Cardiac fibroblast (primary cell): ENCODE data around the gene SETMAR.
"Not testable (repeated sequence)": the region's sequence is repeated elsewhere in the genome, so short reads cannot be mapped to it uniquely, and the experiment has no call there.

Source experiments
- DNase-seq, 2 donors: peaks; one replicate each; pipeline versions ENCODE4 v3.0.0 to v3.0.0-alpha.2; 2010; ENCODE audit warnings: low read depth in 2 of 2
- H3K4me3 ChIP-seq, 2 donors: replicated peaks in 1 of 2; 1 replicate in 1 of 2; 2 replicates in 1 of 2; pipeline ENCODE4 v1.5.1; 2011; ENCODE audit warnings: low read depth in 2 of 2, low read length in 2 of 2, mild to moderate bottlenecking in 2 of 2, moderate library complexity in 1 of 2
- CTCF ChIP-seq: IDR thresholded peaks from one replicate; pipeline ENCODE4 v1.5.1; 2011; ENCODE audit warnings: low read depth, mild to moderate bottlenecking, low read length, inconsistent platforms

The SETMAR gene

GRCh38 chr3:4281991-4282390 is 21.2 kb upstream of the SETMAR start:
- TF ChIP-seq CTCF, result no peak
- H3K4me3 ChIP-seq, result no peak overlapping the region

GRCh38 chr3:4284865-4285264 is 18.3 kb upstream of the SETMAR start:
- no peak for TF ChIP-seq CTCF
- no peak overlapping the region for H3K4me3 ChIP-seq
- DNase-seq, result peak in 1 of 2 donors; percentile 6

More at GRCh38 chr3:4281991-4282390, 21.2 kb upstream of the SETMAR start:
- DNase-seq, result no peak

- no peak overlapping the region for H3K4me3 ChIP-seq
- DNase-seq, result no peak
- no peak for TF ChIP-seq CTCF
These were observed 14.1 kb upstream of the SETMAR start for GRCh38 chr3:4289044-4289443.

GRCh38 chr3:4290272-4290893 is 12.8 kb upstream of the SETMAR start:
- no peak overlapping the region for H3K4me3 ChIP-seq
- DNase-seq, result peak; percentile 66 to 67
- peak; percentile 88 for TF ChIP-seq CTCF

DNA sequence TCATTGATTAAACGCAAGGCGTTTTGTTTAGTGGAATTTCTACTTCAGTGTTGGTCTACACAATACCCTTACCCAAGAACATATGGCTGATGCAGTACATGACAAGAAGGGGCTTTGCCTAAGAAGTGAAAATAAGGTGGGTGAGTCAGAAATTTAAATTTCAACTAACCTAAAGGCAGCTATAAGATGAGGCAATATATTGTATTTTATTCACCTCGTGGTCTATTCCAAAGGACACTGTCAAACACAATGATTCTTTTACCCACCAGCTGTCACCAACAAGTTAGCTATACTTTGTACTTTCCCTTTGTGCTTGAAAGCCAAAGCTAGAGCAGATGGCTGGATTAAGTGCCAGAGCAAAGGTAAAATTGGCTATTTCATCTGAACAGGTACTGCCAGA is 10.9 kb upstream of the SETMAR start:
- DNase-seq, result no peak
- no peak for TF ChIP-seq CTCF
- H3K4me3 ChIP-seq, result no peak overlapping the region

GRCh38 chr3:4294616-4295327 is 8.4 kb upstream of the SETMAR start:
- no peak for DNase-seq
- H3K4me3 ChIP-seq, result no peak overlapping the region
- TF ChIP-seq CTCF, result no peak

DNA sequence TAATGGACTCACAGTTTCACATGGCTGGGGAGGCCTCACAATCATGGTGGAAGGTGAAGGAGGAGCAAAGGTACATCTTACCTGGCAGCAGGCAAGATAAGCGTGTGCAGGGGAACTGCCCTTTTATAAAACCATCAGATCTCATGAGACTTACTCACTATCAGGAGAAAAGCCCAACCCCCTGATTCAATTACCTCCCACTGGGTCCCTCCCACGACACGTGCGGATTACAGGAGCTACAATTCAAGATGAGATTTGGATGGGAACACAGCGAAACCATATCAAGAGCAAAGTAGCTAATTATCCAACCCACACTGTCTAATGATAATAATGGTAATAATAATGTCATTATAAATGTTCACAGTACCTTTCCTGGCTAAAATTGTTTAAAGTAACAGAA is 6.7 kb upstream of the SETMAR start:
- not testable (repeated sequence) for DNase-seq, H3K4me3 ChIP-seq
